NCI-H748 (cell line): ENCODE measurements around the gene RNASE2.
A peak's percentile ranks its signal among the peaks of the same experiment; 100 is the strongest.
"Not testable (repeated sequence)": the region's sequence is repeated elsewhere in the genome, so short reads cannot be mapped to it uniquely, and the experiment has no call there.

Source experiments
- DNase-seq: peaks from one replicate; lab custom pipeline; 2025; ENCODE audit not compliant: unreplicated experiment; lab: John Stamatoyannopoulos, UW

RNASE2 gene

DNA sequence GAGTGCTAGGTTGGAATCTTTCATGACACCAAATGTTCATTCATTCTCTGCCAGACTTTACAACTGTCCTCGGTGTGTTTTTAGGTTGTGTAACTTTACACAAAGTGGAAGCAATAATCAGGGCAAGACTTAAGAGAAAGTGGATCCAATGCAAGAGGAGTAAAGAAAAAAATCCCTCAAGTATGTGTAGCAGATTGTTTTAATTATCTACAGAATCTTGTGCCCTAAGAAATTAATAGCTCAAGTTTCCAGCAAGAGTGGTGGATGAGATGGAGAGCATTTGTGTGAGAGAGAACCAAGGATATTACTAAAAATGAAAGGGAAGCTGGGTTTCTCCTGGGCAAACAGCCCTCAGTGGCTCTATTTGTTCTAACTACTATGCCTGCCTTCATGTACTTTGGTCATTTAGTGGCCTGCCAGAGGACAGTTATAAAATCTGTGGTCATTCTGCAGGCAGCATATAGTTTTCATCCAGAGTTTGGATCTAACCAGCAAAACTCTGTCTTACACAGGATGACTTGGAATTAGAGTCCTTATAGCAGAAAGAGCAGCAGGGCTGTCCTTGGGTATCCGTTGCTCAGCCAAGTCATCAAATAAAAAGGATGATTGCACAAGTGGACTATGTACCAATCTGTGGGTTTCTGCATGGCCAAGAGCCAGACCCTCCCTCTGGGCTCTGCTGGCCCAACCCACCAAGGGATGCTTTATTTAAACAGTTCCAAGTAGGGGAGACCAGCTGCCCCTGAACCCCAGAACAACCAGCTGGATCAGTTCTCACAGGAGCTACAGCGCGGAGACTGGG, at the start of gene RNASE2:
Gene RNASE2 (plus strand): TSS at position 752 of the 802 bp plus-strand sequence. CDS start 285 bp downstream, outside the sequence.
- not testable (repeated sequence) for DNase-seq

DNA sequence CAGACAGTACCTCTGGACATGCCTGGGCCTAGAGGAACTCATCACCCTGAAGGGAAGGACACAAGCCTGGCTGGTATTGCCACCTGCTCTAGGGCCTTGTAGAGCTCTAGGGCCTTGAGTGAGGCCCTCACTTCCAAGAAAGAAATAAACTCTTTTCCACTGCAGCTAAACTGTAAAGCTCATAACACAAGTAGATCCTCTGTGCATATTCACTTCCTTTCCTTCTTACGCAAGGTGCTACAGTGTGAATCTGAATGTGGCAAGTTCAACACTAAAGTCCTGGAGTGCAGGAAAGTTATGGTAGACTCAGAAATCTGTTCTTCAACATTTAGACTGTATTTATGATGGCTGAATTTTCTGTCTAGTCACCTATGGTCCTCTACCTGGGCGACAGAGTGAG, 49.6 kb upstream of the RNASE2 start:
- DNase-seq = no peak

DNA sequence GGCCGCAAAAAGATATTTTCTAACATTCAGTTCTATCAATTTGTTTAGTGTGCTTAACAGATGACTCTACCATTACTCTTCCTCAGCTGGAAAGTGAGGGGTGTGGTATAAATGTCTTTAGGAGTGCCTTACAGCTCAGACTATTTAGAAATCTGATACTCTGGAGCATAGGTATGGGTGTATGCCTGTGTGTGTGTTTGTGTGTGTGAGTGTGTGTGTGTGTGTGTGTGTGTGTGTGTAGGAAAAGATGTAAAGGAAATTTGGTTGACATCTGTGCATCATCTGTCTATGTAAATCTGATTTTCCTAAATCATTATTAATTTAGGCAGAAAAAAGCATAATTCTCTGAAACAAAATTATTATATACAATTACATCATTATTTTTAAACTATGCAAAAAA, 48.1 kb upstream of the RNASE2 start:
- DNase-seq = no peak

DNA sequence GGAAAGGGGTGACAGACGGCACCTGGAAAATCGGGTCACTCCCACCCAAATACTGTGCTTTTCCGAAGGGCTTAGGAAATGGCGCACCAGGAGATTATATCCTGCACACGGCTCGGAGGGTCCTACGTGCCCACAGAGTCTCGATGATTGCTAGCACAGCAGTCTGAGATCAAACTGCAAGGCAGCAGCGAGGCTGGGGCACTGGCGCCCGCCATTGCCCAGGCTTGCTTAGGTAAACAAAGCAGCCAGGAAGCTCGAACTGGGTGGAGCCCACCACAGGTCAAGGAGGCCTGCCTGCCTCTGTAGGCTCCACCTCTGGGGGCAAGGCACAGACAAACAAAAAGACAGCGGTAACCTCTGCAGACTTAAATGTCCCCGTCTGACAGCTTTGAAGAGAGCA, 44.5 kb upstream of the RNASE2 start:
- not testable (repeated sequence) for DNase-seq

DNA sequence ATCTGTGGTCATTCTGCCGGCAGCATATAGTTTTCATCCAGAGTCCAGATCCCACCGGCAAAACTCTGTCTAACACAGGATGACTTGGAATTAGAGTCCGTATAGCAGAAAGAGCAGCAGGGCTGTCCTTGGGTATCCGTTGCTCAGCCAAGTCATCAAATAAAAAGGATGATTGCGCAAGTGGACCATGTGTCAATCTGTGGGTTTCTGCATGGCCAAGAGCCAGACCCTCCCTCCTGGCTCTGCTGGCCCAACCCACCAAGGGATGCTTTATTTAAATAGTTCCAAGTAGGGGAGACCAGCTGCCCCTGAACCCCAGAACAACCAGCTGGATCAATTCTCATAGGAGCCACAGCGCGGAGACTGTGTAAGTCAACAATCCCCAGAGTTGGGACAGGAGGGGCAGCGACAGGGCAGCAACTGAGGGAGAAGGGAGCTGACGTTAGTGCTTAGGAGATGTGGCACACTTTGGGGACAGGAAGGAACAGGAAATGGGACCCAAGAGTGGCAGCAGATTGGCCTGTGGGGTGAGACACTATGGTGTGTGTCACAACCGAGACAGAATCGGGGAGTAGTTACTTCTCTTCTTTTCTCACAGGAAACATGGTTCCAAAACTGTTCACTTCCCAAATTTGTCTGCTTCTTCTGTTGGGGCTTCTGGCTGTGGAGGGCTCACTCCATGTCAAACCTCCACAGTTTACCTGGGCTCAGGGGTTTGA, 36.1 kb upstream of the RNASE2 start:
- DNase-seq = not testable (repeated sequence)

DNA sequence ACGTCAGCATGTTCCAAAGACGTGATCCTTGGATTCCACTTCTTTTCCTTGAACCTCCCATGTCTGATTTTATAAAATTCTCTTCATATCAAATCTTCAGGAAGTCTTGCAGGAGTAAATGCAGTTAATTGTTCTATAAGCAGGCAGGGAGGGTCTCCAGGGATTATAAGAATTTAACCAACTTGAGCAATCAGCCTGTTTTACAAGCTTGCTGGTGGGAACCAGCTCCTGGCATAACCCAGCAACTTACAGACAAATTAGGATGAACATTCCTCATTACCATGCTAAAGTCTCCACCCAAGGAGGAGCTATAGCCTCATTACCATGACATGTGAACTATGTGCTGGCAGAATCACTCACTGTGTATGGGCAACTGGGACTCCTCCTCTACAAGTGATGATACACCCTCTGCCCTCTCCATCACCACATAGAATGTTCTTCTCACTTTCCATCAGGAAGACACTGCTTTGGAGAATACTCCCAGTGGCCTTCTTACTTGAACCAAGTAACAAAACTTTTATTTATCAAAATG, 31.5 kb upstream of the RNASE2 start:
- not testable (repeated sequence) for DNase-seq

DNA sequence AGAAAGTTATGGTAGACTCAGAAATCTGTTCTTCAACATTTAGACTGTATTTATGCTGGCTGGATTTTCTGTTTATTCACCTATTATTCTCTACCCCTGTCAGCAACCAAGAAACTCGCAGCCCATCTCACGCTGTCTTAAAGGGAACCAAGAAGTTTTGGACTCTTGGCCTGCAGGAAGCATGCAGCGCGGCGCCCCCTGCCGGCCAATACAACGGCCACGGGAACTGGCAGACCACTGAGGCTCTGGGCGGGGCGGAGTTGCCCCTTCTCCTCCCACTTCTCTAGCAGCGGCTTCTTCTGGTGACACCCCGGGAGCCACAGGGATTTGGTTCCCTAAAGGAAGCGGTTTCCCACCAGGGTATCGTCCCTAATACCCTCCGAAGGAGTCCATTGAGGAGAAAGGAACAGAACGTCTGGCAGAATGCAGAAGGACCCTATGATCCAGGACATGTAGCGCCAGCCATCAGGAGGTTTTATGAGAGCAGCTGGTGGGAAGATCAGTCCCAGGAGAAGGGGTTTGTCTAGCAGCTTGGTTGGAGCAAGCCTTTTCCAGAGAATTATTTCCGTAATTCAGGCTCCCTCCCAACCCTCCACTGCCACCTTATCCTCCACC, 21.0 kb upstream of the RNASE2 start:
- DNase-seq = peak; percentile 16

DNA sequence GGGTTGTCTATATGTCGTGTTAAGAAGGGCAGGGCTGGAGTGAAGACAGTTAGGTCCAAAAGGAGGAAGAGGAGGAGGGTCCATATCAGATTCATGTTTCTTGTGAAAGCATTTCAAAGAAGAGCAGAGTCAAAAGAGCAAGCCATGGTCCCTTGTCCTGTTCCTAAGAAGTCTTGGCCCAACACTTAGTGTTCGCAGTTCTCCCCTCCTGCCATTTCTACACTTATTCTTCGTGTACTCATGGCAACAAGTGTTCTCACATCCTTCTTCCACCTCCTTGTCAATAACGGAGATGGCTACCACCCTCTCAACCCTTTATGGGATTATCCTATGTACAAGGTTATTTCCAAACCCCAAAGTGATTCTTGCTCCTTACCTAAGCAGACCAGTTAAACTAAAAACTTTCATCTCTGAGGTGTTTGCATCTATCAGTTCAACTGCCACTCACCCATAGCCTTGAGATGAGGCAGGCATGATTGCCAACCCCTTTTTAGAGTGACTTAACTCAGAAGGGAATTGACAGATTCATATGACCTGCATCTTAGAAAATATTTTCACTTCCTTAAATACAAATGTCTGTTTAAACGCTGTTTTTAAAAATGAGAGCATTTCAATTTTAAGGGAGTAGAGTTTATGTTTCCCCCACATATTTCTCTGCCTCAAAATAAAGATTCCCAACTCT, 19.8 kb upstream of the RNASE2 start:
- no peak for DNase-seq

DNA sequence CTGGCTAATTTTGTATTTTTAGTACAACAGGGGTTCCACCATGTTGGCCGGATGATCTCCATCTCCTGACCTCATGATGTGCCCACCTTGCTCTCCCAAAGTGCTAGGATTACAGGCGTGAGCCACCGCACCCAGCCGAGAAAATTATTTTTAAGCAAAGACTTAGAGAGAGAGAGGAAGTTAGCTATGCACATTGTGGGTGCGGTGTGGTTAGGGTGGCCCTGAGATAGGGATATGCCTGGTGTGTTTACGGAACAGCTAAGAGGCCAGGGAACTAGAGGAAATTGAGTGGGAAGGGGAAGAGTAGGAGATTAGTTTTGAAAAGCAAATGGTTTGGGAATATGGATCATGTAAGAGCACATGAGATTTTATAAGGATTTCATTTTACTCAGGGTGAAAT, 10.1 kb upstream of the RNASE2 start:
- not testable (repeated sequence) for DNase-seq

DNA sequence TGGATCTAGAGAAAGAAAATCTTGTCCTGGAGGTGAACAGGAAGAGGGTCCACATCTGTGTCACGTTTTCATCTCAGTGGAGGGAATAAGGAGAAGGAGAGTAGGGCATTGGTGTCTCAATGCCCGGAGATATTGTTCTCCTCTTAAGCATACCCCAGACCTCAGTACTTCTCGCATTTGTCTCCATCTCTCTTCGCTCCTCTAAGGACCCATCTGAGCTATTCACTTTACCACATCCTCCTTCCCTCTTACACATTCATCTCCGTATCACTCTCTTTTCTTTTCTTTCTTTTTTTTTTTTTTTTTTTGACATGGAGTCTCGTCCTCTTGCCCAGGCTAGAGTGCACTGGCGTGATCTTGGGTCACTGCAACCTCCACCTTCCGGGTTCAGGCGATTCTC, 8.6 kb upstream of the RNASE2 start:
- not testable (repeated sequence) for DNase-seq

DNA sequence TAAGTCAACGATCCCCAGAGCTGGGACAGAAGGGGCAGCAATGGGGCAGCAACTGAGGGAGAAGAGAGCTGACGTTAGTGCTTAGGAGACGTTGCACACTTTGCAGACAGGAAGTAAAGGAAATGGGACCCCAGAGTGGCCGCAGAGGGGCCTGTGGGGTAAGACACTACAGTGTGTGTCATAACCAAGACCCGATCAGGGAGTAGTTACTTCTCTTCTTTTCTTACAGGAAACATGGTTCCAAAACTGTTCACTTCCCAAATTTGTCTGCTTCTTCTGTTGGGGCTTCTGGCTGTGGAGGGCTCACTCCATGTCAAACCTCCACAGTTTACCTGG, 219 bp downstream of the RNASE2 start:
- DNase-seq = not testable (repeated sequence)

DNA sequence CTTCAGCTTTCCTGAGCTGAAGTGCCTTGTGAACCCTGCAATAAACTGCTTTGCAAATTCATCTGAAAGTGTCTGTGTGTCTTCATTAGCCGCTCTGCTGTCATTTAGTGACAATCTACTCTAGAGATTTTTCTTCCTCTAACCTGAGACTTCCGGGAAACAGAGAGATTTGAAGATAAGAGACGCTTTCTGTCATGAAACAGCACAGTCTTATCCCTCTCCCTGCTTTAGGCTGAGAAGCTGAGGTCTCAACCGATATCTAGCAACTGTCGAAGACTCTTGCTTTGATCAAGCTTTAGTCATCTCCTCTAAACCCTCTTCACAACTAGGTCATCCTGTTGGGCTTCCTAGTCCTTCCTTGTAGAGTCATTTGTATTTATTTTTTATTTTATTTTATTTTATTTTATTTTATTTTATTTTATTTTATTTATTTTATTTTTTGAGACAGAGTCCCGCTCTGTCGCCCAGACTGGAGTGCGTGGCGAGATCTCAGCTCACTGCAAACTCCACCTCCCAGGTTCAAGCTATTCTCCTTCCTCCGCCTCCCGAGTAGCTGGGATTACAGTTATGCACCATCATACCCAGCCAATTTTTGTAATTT, 1.2 kb downstream of the RNASE2 start:
- DNase-seq = no peak

DNA sequence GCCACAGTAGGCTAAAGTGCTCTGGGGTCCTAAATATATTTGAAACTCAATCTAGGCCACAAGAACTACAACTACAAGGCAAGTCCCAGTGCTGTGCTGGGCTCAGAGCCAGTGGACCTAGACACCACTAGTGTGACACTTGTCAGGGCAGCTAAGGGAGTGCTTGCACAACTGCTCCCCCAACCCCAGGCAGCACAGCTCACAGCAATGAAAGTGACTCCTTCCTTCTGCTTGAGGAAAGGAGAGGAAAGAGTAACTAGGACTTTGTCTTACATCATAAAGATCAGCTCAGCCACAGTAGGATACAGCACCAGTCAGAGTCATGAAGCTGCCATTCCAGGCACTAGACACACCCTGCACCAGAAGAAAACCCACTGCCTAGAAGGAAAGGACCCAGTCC, 3.7 kb downstream of the RNASE2 start:
- DNase-seq = not testable (repeated sequence)

DNA sequence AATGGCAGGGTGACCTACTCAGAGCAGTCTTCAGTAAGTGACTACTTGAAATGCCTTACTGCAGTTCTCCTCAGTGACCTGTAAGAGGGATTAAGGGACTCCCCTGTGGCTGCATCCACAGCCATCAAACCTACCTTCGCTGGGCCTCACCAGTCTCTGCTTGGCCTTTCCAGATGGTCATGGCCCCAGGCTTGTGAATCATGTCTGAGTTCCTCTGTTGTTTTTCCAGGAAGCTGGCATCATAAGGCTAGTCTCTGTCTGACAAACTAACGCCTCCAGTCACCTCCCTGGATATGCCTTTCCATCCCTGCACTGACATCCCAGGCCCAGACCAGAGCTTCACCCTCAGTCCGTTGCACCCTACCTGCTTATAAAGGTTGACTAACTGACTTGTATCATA, 14.0 kb downstream of the RNASE2 start:
- DNase-seq = no peak

DNA sequence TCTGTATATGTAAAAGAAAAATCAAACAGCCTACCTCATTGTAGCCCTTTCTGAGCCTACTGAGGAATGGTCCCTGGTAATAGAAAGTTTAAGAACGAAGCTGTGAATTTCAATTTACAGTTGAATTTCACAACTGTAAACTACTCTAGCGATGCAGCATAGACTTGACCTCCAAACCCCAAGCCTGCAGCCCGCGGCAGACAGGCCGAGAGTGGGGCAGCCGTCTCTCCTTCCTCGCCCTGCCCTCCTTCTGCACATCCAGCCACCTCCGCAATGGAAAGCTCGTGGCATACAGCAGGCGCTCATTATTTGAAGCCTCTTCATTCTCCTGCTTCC, 15.3 kb downstream of the RNASE2 start:
- no peak for DNase-seq

DNA sequence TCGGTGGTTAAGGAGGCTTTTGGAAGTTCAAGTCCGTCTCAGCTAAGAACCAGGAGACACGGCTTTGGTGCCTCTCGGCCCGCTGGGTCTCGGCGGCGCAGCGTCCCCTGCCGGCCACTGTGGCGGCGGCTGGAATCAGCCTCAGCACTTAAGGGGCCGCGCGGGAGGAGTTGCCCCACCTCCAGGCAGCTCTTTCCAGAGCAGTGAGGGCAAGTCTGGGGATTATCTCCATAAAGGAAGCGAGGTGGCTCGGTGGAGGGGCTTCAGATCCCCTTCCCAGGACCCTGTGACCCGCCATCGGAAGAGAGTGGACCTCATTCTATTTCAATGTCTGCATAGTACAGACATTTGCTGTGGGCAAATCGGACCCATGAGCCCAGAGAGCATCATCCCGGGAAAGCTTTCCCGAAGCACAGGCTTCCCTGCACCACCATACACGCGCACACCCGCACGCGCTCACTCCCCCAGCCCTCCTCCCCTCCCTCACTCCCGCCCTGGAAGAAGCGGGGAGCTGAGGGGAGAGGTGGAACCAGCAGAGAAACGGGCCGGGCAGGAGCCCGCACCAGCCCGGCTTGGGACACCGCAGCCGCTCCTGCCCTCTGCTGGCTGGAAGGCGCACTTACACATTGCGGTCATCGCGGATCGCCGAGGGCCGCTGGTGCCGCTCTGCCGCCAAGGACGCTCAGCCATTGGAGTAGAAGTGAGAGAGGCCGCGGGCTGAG, 15.9 kb downstream of the RNASE2 start:
- peak; percentile 83 for DNase-seq

DNA sequence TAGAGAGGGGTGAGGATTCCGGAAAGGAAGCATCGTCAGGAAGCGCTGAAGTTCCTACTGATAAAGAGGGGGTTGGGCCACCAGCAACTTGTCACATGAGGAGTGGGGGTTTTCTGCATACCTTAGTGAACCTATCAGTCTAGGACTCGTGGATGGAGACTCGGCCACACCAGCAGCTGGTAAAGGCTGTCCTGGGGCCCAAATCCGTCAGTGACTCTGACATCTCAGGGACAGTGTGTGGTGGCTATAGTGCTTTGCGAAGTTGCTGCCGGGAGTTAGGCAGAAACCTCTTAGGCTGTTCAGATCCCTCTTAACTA, 16.4 kb downstream of the RNASE2 start:
- no peak for DNase-seq

DNA sequence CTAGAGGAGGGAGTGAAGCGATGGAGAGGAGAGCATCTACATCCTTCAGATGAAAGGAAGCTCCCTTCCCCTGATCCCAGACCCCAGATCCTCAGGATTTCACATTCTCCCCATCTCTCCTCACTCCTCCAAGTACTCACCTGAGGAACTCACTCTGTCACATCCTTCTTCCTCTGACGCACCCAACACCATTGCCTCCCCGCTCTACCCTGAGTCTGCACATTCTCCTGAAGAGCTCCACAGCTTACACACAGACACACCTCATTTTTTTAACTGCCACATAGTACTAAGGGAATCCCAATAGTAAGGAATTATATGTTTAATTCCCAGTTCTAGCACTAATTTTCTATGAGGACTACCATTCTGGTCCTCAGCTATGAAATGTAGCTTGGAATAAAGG, 18.2 kb downstream of the RNASE2 start:
- no peak for DNase-seq

DNA sequence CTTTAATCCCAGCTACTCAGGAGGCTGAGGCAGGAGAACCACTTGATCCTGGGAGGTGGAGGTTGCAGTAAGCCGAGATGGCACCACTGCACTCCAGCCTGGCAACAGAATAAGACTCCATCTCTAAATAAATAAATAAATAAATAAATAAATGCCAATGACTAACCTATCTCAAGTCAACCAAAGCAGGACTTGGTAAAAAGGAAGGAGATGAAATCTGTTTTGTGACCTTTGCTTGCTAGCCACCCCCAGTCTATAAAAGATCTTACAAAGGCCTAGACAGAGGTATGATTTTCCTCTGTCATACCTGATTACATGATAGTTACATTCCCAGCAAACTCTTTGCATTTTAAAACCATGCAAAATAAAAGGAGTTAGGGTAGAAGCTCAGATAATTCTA, 21.0 kb downstream of the RNASE2 start:
- DNase-seq = no peak

DNA sequence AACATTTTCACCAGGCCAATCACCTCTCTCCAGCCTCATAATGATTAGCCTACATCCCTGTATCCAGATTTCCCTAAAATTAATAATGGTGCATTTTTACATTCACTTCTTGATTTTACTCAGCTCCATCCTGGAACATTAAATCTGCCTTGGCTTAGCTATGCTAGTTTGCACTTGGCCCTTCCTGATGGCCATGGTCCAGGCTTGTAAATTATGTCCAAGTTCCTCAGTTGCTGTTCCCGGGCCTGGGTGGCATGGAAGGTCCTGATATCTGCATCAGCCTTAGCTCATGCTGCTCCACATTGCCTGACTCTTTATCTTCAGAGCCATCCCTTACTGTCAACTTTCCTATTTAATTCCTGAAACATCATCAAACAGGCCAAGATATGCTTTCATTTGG, 23.4 kb downstream of the RNASE2 start:
- no peak for DNase-seq

DNA sequence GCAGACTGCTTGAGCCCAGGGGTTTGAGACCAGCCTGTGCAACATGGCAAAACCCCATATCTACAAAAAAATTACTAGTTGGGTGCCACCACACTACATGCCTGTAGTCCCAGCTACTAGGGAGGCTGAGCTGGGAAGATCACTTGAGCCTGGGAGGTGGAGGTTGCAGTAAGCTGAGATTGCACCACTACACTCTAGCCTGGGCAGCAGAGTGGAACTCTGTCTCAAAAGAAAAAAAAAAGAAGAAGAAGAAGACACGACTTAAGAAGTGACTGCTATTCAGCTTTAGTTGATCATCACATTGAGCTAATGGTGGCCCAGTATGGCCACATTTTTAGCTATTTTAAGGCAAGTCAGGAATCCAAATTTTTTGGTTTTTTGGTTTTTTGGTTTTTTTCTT, 25.6 kb downstream of the RNASE2 start:
- no peak for DNase-seq
